ENCODE results near the gene MACF1. TPM values are rescaled to one million over a fixed set of nuclear protein-coding genes. Genes with fewer than 3 reads are reported as not detected.

The MACF1 gene
- total RNA-seq, 3 donors from 2014 or later = 279 to 350 (median 325) TPM

GRCh38 chr1:39229504-39229903, 25.0 kb downstream of the MACF1 start:
- peaks cover 0 to 11% of the 10 kb centered on the region in 2 donors for H3K4me1 ChIP-seq
- no peak overlapping the region for H3K27ac ChIP-seq
- no peaks in the 10 kb centered on the region for H3K27me3 ChIP-seq
- H3K9me3 ChIP-seq = no peaks in the 10 kb centered on the region
- TF ChIP-seq POLR2A (IDR thresholded peaks at IDR 0.05) = no peak
- TF ChIP-seq POLR2AphosphoS5 (IDR thresholded peaks at IDR 0.05) = no peak
- TF ChIP-seq CTCF (IDR thresholded peaks at IDR 0.05) = no peak
- H3K4me3 ChIP-seq = no peak overlapping the region
- H3K36me3 ChIP-seq = no peaks in the 10 kb centered on the region
- DNase-seq (ENCODE audit: low spot score in 2 of 2) = no peak
- intact Hi-C loops (cut with DNase I; ENCODE audit: low total_unique reads) = no loop called here

GRCh38 chr1:39230261-39231190, 26.0 kb downstream of the MACF1 start:
- peak overlapping the region; percentile 27 to 76 for H3K27ac ChIP-seq
- no peaks in the 10 kb centered on the region for H3K9me3 ChIP-seq
- no peak overlapping the region for H3K4me3 ChIP-seq
- DNase-seq (ENCODE audit: low spot score in 2 of 2) = peak in 1 of 2 donors; percentile 48
- intact Hi-C loops (cut with DNase I; ENCODE audit: low total_unique reads) = no loop called here
- no peak for TF ChIP-seq CTCF (IDR thresholded peaks at IDR 0.05)
- no peaks in the 10 kb centered on the region for H3K36me3 ChIP-seq
- no peaks in the 10 kb centered on the region for H3K27me3 ChIP-seq
- peaks cover 0 to 11% of the 10 kb centered on the region in 2 donors for H3K4me1 ChIP-seq

- no peak overlapping the region for H3K27ac ChIP-seq
- no peak for DNase-seq (ENCODE audit: low spot score in 2 of 2)
- H3K9me3 ChIP-seq = no peaks in the 10 kb centered on the region
- no peak for TF ChIP-seq CTCF (IDR thresholded peaks at IDR 0.05)
- no peak for TF ChIP-seq POLR2A (IDR thresholded peaks at IDR 0.05)
- no peak for TF ChIP-seq POLR2AphosphoS5 (IDR thresholded peaks at IDR 0.05)
- no peaks in the 10 kb centered on the region for H3K27me3 ChIP-seq
- no peak overlapping the region for H3K4me3 ChIP-seq
- H3K4me1 ChIP-seq = no peaks in the 10 kb centered on the region
- no peaks in the 10 kb centered on the region for H3K36me3 ChIP-seq
- intact Hi-C loops (cut with DNase I; ENCODE audit: low total_unique reads) = no loop called here
Measured at GRCh38 chr1:39236971-39237370, 32.5 kb downstream of the MACF1 start.

GRCh38 chr1:39238476-39238875, 34.0 kb downstream of the MACF1 start:
- Histone ChIP-seq H3K36me3 (no peaks in the 10 kb centered on the region), H3K27me3 (no peaks in the 10 kb centered on the region), H3K4me1 (no peaks in the 10 kb centered on the region), H3K27ac (peak overlapping the region; percentile 46 to 54), H3K9me3 (no peaks in the 10 kb centered on the region), H3K4me3 (no peak overlapping the region)
- DNase-seq (ENCODE audit: low spot score in 2 of 2) = peak in 1 of 2 donors; percentile 39
- intact Hi-C loops (cut with DNase I; ENCODE audit: low total_unique reads) = no loop called here
- no peak for TF ChIP-seq POLR2AphosphoS5 (IDR thresholded peaks at IDR 0.05)
- no peak for TF ChIP-seq POLR2A (IDR thresholded peaks at IDR 0.05)
- TF ChIP-seq CTCF (IDR thresholded peaks at IDR 0.05) = no peak

- DNase-seq (ENCODE audit: low spot score in 2 of 2) = no peak
- Histone ChIP-seq H3K36me3 (no peaks in the 10 kb centered on the region), H3K4me3 (no peak overlapping the region), H3K27me3 (no peaks in the 10 kb centered on the region), H3K4me1 (no peaks in the 10 kb centered on the region), H3K9me3 (no peaks in the 10 kb centered on the region), H3K27ac (no peak overlapping the region)
- intact Hi-C loops (cut with DNase I; ENCODE audit: low total_unique reads) = no loop called here
- no peak for TF ChIP-seq POLR2A (IDR thresholded peaks at IDR 0.05)
- no peak for TF ChIP-seq POLR2AphosphoS5 (IDR thresholded peaks at IDR 0.05)
- no peak for TF ChIP-seq CTCF (IDR thresholded peaks at IDR 0.05)
Measured at GRCh38 chr1:39239968-39240367, 35.5 kb downstream of the MACF1 start.

Data from breast epithelium (tissue), 4 donors.